HG03066 (cell line): ENCODE measurements around the gene BPHL.
"Not testable (repeated sequence)": the region's sequence is repeated elsewhere in the genome, so short reads cannot be mapped to it uniquely, and the experiment has no call there.

ENCODE experiments used
- ATAC-seq: cut with Tn5 transposase; IDR thresholded peaks from one replicate; pipeline ENCODE4 v1.9.1; 2021; ENCODE audit warnings: low read depth; ENCODE audit not compliant: unreplicated experiment

Gene BPHL

GRCh38 chr6:3175715-3176402 is 57.3 kb downstream of the BPHL start:
- no peak for ATAC-seq

- ATAC-seq, result no peak
Observed at GRCh38 chr6:3176562-3177355, 58.2 kb downstream of the BPHL start.

GRCh38 chr6:3178666-3179065 is 60.2 kb downstream of the BPHL start:
- ATAC-seq, result not testable (repeated sequence)

GRCh38 chr6:3179945-3180344 is 61.4 kb downstream of the BPHL start:
- not testable (repeated sequence) for ATAC-seq

GRCh38 chr6:3181105-3181504 is 62.6 kb downstream of the BPHL start:
- no peak for ATAC-seq

GRCh38 chr6:3183066-3183465 is 64.6 kb downstream of the BPHL start:
- no peak for ATAC-seq

- ATAC-seq, result no peak
Observed at GRCh38 chr6:3186974-3187382, 68.5 kb downstream of the BPHL start.

- no peak for ATAC-seq
Observed at GRCh38 chr6:3188262-3188661, 69.8 kb downstream of the BPHL start.

GRCh38 chr6:3189192-3189591 is 70.7 kb downstream of the BPHL start:
- ATAC-seq, result not testable (repeated sequence)

- no peak for ATAC-seq
Observed at GRCh38 chr6:3190056-3190455, 71.5 kb downstream of the BPHL start.

GRCh38 chr6:3190779-3191178 is 72.3 kb downstream of the BPHL start:
- ATAC-seq, result no peak

GRCh38 chr6:3193102-3193849 is 74.8 kb downstream of the BPHL start:
- ATAC-seq, result no peak

GRCh38 chr6:3194535-3195419 is 76.3 kb downstream of the BPHL start:
- no peak for ATAC-seq

GRCh38 chr6:3195420-3195694 is 76.8 kb downstream of the BPHL start:
- ATAC-seq, result no peak

- no peak for ATAC-seq
Observed at GRCh38 chr6:3195695-3196497, 77.4 kb downstream of the BPHL start.

- ATAC-seq, result no peak
Observed at GRCh38 chr6:3196770-3197169, 78.3 kb downstream of the BPHL start.

GRCh38 chr6:3197734-3198133 is 79.2 kb downstream of the BPHL start:
- not testable (repeated sequence) for ATAC-seq

- ATAC-seq, result no peak
Observed at GRCh38 chr6:3199382-3199781, 80.9 kb downstream of the BPHL start.

- no peak for ATAC-seq
Observed at GRCh38 chr6:3200682-3201081, 82.2 kb downstream of the BPHL start.

- no peak for ATAC-seq
Observed at GRCh38 chr6:3201388-3201787, 82.9 kb downstream of the BPHL start.
